C4-2B (cell line): Measurements from ENCODE around the gene TNFSF12.
A peak's percentile ranks its signal among the peaks of the same experiment; 100 is the strongest.

ENCODE experiments used
- H3K27ac ChIP-seq: fragments of 450-650 bp; 2 replicates; pipeline ENCODE4 v1.5.1; 2017
- CTCF ChIP-seq: fragments of 450-650 bp; conservative IDR thresholded peaks from 2 replicates; pipeline ENCODE4 v1.5.1; 2017; ENCODE audit warnings: mild to moderate bottlenecking
- ZFX ChIP-seq: fragments of 450-650 bp; IDR thresholded peaks from 2 replicates; pipeline ENCODE4 v1.6.1; 2017

Gene TNFSF12

GRCh38 chr17:7557147-7557764 lies 8.4 kb downstream of the TNFSF12 start:
- H3K27ac ChIP-seq, result peak overlapping the region; percentile 93
- no peak for TF ChIP-seq CTCF
- TF ChIP-seq ZFX, result no peak

DNA sequence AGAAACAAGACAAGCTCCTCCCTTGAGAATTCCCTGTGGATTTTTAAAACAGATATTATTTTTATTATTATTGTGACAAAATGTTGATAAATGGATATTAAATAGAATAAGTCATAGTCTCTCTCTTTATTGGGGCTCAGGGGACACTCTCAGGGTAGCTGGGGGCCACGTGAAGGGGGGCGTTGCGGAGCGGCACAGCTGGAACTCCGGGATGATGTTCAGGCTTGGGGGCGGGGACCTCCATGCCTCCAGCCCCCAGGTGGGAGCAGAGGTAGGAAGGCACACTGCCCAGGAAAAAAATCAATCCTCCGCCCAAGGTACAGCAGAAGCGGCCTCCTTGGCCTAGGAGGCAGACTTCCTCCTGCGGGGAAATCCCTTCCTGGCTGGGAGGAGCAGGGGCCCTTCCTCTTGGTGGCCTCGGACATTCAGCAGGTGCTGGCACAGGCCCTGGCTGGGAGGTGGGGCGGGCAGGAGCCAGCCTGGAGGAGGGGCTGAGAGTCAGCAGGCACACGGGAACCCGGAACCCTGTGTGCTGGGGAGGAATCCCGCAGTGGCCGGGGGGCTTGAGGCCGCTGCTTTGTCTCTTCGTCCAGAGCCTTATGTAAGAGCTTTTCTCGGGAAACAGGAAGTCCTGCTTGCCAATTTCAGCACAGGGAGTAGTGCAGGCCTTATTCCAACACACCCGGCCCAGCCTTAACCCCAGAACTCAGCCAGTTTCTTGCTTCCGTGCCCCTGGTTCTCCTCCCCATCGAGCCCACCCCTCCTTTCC lies 9.1 kb downstream of the TNFSF12 start:
- peak overlapping the region; percentile 93 for H3K27ac ChIP-seq

GRCh38 chr17:7558544-7559319 lies 9.9 kb downstream of the TNFSF12 start, which contains the start of gene TNFSF13:
Gene TNFSF13, plus strand, starts transcription at chr17:7558750. Its CDS starts 290 bp downstream, at chr17:7559040.
- TF ChIP-seq CTCF (no peak), ZFX (no peak)
- peak within 1 kb of the TSS; percentile 93 for H3K27ac ChIP-seq

More for the DNA sequence above, 9.1 kb downstream of the TNFSF12 start:
- TF ChIP-seq ZFX (peak; percentile 40; the same call in 1 of the 2 replicates), CTCF (no peak; the same call in 1 of the 2 replicates)

DNA sequence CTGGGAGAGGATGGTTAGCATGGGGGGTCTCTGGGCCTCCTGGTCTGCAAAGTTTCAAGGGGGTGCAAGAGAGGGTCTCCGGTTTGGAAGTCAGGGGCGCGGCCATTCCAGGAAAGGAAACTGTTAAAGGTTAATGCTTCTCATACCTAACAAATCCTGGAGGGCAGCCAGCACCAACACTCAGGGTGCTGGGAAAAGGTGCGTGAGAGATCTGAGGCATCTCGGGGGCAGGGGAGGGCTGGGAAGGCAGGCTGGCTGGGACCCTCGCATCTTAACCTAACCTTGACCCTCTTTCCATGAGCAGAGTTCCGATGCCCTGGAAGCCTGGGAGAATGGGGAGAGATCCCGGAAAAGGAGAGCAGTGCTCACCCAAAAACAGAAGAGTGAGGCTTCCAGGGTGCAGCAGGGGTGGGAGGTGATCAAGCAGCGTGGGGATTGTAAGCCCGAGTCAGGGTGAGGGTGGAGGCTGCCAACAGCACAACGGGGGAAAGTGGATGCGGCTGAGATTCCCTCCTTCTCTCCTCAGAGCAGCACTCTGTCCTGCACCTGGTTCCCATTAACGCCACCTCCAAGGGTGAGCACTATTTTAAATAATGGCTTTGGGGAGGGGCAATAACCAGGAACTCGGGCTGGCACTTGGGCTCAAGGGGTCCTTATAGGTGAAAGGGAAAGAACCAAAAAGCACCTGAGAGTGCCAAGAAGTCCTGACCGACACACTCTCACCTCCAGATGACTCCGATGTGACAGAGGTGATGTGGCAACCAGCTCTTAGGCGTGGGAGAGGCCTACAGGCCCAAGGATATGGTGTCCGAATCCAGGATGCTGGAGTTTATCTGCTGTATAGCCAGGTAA lies 10.7 kb downstream of the TNFSF12 start:
- TF ChIP-seq CTCF (no peak), ZFX (no peak)
- peak overlapping the region; percentile 93 for H3K27ac ChIP-seq

DNA sequence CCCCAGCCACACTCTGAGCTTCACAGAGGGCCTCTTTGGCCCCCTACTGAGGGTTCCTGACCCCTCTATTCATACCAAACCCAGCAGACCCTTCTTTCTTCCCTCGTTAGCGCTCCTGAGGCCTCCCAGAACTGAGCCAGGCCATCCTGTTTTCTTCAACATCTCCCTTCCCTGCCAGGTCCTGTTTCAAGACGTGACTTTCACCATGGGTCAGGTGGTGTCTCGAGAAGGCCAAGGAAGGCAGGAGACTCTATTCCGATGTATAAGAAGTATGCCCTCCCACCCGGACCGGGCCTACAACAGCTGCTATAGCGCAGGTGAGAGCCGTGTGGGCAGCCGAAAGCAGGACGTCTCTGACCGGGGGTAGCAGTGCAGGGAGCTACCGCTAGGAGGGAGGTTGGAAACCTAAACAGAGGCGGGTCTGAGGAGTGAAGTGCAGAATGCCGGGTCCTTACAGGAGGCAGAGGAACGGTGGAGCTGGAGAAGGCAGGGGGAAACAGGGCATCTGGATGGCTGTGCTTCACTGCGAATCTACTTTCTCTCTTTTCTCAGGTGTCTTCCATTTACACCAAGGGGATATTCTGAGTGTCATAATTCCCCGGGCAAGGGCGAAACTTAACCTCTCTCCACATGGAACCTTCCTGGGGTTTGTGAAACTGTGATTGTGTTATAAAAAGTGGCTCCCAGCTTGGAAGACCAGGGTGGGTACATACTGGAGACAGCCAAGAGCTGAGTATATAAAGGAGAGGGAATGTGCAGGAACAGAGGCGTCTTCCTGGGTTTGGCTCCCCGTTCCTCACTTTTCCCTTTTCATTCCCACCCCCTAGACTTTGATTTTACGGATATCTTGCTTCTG lies 11.5 kb downstream of the TNFSF12 start:
- TF ChIP-seq ZFX (no peak), CTCF (no peak)
- H3K27ac ChIP-seq, result peak overlapping the region; percentile 93

GRCh38 chr17:7561028-7561575 lies 12.2 kb downstream of the TNFSF12 start:
- TF ChIP-seq CTCF (peak; percentile 91), ZFX (no peak)
- H3K27ac ChIP-seq, result peak overlapping the region; percentile 93
